DOHH2 (cell line): ENCODE measurements around the gene TIAL1.

Experiments used
- EZH2phosphoT487 ChIP-seq: fragments of 200-600 bp; sonication (generic); IDR thresholded peaks from 2 replicates; pipeline ENCODE4 v1.6.1; 2017; ENCODE audit warnings: borderline replicate concordance, mild to moderate bottlenecking, antibody characterized with exemption, low read length, moderate library complexity, mixed read lengths
- TF ChIP-seq, protein P1 (sequence below): fragments of 200-600 bp; sonication (generic); IDR thresholded peaks from one replicate; pipeline ENCODE4 v1.5.1; 2014; ENCODE audit warnings: antibody characterized with exemption, mild to moderate bottlenecking, low read depth, low read length; ENCODE audit not compliant: poor library complexity, severe bottlenecking

DNA sequence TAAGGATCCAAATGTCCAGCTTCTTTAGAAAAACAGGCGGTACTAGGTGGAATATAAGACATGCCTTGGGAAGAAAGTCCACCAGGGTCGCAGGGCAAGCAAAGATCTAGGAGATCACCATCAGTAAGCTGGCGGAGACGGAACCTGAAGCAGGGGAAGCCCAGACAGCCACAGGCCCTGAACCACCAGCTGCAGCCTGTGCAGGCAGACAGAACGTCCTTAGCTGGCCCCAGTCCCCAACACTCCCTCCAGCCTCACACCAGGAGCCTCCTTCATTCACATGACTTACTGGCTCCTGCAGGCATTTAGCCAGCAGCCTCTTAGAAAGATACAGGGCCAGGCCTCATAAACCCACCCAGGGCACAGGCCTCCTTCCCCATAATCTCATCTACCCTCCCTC is 71.6 kb downstream of the TIAL1 start:
- TF ChIP-seq, protein P1, sequence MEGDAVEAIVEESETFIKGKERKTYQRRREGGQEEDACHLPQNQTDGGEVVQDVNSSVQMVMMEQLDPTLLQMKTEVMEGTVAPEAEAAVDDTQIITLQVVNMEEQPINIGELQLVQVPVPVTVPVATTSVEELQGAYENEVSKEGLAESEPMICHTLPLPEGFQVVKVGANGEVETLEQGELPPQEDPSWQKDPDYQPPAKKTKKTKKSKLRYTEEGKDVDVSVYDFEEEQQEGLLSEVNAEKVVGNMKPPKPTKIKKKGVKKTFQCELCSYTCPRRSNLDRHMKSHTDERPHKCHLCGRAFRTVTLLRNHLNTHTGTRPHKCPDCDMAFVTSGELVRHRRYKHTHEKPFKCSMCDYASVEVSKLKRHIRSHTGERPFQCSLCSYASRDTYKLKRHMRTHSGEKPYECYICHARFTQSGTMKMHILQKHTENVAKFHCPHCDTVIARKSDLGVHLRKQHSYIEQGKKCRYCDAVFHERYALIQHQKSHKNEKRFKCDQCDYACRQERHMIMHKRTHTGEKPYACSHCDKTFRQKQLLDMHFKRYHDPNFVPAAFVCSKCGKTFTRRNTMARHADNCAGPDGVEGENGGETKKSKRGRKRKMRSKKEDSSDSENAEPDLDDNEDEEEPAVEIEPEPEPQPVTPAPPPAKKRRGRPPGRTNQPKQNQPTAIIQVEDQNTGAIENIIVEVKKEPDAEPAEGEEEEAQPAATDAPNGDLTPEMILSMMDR: no peak
- no peak for TF ChIP-seq EZH2phosphoT487
